GM12878 (cell line): ENCODE data around the gene SMYD5. TPM values are rescaled to one million over a fixed set of nuclear protein-coding genes. Genes with fewer than 3 reads are reported as not detected.
A peak's percentile ranks its signal among the peaks of the same experiment; 100 is the strongest.

Experiments used
- ATAC-seq: fragments of 200-7000 bp; cut with Tn5 transposase; 3 replicates; pipeline ENCODE4 v1.9.1; 2020; ENCODE audit warnings: mild to moderate bottlenecking, moderate library complexity
- BruUV-seq: library from RNA; stranded (reverse); fragments of 400-500 nt; replicated peaks from 2 replicates; lab custom pipeline; 2021; lab: Mats Ljungman, UMichigan
- CTCF ChIA-PET: fragments of 300-600 bp; sonication (Branson Sonifier 250); formaldehyde crosslinking; extraction: SDS; loops from one replicate; lab custom pipeline; 2021; ENCODE audit warnings: inconsistent platforms; lab: Yijun Ruan, JAX
- POLR2A ChIA-PET: fragments of 350-600 bp; formaldehyde crosslinking; extraction: SDS; loops from one replicate; lab custom pipeline; 2021; ENCODE audit warnings: inconsistent platforms; lab: Charles Lee
- RAD21 ChIA-PET: fragments of 300-600 bp; sonication (Branson Sonifier 250); formaldehyde crosslinking; loops from one replicate; lab custom pipeline; 2023; ENCODE audit warnings: antibody characterized with exemption; ENCODE audit not compliant: unreplicated experiment; lab: Charles Lee
- SMC1A ChIA-PET: fragments of 300-600 bp; sonication (Branson Sonifier 250); formaldehyde crosslinking; loops from one replicate; lab custom pipeline; 2023; ENCODE audit not compliant: unreplicated experiment, uncharacterized antibody; lab: Charles Lee
- DNase-seq: peaks from one replicate; pipeline ENCODE4 v3.0.0-alpha.2; 2011; ENCODE audit warnings: low read depth, low spot score
- FAIRE-seq: peaks from 3 replicates; lab custom pipeline; 2011; peaks lifted over from hg19 to GRCh38; lab: Jason Lieb, UNC
- H2AFZ ChIP-seq: 2 replicates; pipeline ENCODE4 v1.6.0; 2011; ENCODE audit warnings: low read depth, low read length, control low read depth; ENCODE audit not compliant: control insufficient read depth
- H3K27ac ChIP-seq: 2 replicates; pipeline ENCODE4 v1.5.1; 2011; ENCODE audit warnings: control low read depth; ENCODE audit not compliant: control insufficient read depth, insufficient read depth
- H3K27me3 ChIP-seq, 2 experiments: replicated peaks in 1 of 2; 2 replicates each; pipeline versions ENCODE4 v1.6.0 to v1.6.1; 2011; ENCODE audit warnings: low read length in 1 of 2; ENCODE audit not compliant: control insufficient read depth in 2 of 2, insufficient read depth in 2 of 2
- H3K36me3 ChIP-seq, 2 experiments: 2 replicates each; pipeline ENCODE4 v1.5.1; 2011; ENCODE audit warnings: low read length in 1 of 2; ENCODE audit not compliant: control insufficient read depth in 2 of 2, insufficient read depth in 2 of 2
- H3K4me1 ChIP-seq: 2 replicates; pipeline ENCODE4 v1.6.1; 2011; ENCODE audit warnings: mild to moderate bottlenecking, low read length, moderate library complexity, mixed read lengths; ENCODE audit not compliant: control insufficient read depth, insufficient read depth
- H3K4me2 ChIP-seq: 2 replicates; pipeline ENCODE4 v1.6.0; 2011; ENCODE audit warnings: control low read depth; ENCODE audit not compliant: control insufficient read depth, insufficient read depth
- H3K4me3 ChIP-seq: fragments of 200-600 bp; sonication (generic); 2 replicates; pipeline ENCODE4 v1.5.1; 2016
- H3K79me2 ChIP-seq: 2 replicates; pipeline ENCODE4 v1.6.0; 2011; ENCODE audit warnings: low read length; ENCODE audit not compliant: control insufficient read depth, insufficient read depth
- H3K9ac ChIP-seq: 2 replicates; pipeline ENCODE4 v1.8.0; 2011; ENCODE audit warnings: low read length, control low read depth, mixed read lengths; ENCODE audit not compliant: control insufficient read depth, insufficient read depth
- H3K9me3 ChIP-seq: replicated peaks from 3 replicates; pipeline ENCODE4 v1.5.1; 2011; ENCODE audit warnings: mild to moderate bottlenecking, low read length; ENCODE audit not compliant: control insufficient read depth, insufficient read depth
- H4K20me1 ChIP-seq: 2 replicates; pipeline ENCODE4 v1.6.0; 2011; ENCODE audit not compliant: control insufficient read depth, insufficient read depth
- BMI1 ChIP-seq: fragments of 450-650 bp; IDR thresholded peaks from 2 replicates; pipeline ENCODE4 v1.6.1; 2016; ENCODE audit warnings: mild to moderate bottlenecking, moderate library complexity, borderline replicate concordance
- IRF4 ChIP-seq: IDR thresholded peaks from 2 replicates; pipeline ENCODE4 v1.6.1; 2011; ENCODE audit warnings: low read depth, low read length
- KDM1A ChIP-seq: fragments of 200-600 bp; sonication (generic); IDR thresholded peaks from 2 replicates; pipeline ENCODE4 v1.6.1; 2016; ENCODE audit warnings: borderline replicate concordance
- MXI1 ChIP-seq: fragments of 150-350 bp; IDR thresholded peaks from 2 replicates; pipeline ENCODE4 v1.6.1; 2011; ENCODE audit warnings: low read depth, mild to moderate bottlenecking, inconsistent platforms, low read length, improper control_type of control experiment
- NFIC ChIP-seq: IDR thresholded peaks from 2 replicates; pipeline ENCODE4 v1.6.1; 2012; ENCODE audit warnings: low read depth, mild to moderate bottlenecking, inconsistent platforms, low read length, moderate library complexity
- NFYA ChIP-seq: IDR thresholded peaks from 2 replicates; pipeline ENCODE4 v1.6.1; 2011; ENCODE audit warnings: low read depth, mild to moderate bottlenecking, low read length, improper control_type of control experiment, borderline replicate concordance
- NFYB ChIP-seq: IDR thresholded peaks from 2 replicates; pipeline ENCODE4 v1.6.1; 2011; ENCODE audit warnings: low read depth, mild to moderate bottlenecking, low read length, improper control_type of control experiment, moderate library complexity; ENCODE audit not compliant: insufficient read depth
- POLR2A ChIP-seq: IDR thresholded peaks from 2 replicates; pipeline ENCODE4 v1.6.1; 2011; ENCODE audit warnings: low read depth, mild to moderate bottlenecking, low read length
- POLR2AphosphoS2 ChIP-seq: IDR thresholded peaks from 2 replicates; pipeline ENCODE4 v1.6.1; 2011; ENCODE audit warnings: low read depth, mild to moderate bottlenecking, low read length, improper control_type of control experiment, moderate library complexity
- POLR2AphosphoS5 ChIP-seq: IDR thresholded peaks from 2 replicates; pipeline ENCODE4 v1.6.1; 2011; ENCODE audit warnings: mild to moderate bottlenecking, low read length, inconsistent platforms
- RAD21 ChIP-seq: IDR thresholded peaks from 2 replicates; pipeline ENCODE4 v1.6.1; 2011; ENCODE audit warnings: mild to moderate bottlenecking, low read depth, low read length, moderate library complexity; ENCODE audit not compliant: insufficient read depth
- SIX5 ChIP-seq: IDR thresholded peaks from 2 replicates; pipeline ENCODE4 v1.6.1; 2011; ENCODE audit warnings: mild to moderate bottlenecking, low read depth, low read length, moderate library complexity; ENCODE audit not compliant: severe bottlenecking
- SMAD1 ChIP-seq: fragments of 450-650 bp; IDR thresholded peaks from 2 replicates; pipeline ENCODE4 v1.6.1; 2018; ENCODE audit warnings: mild to moderate bottlenecking, low read depth; ENCODE audit not compliant: partially characterized antibody
- STAT3 ChIP-seq: IDR thresholded peaks from 2 replicates; pipeline ENCODE4 v1.6.1; 2011; ENCODE audit warnings: low read depth, low read length, improper control_type of control experiment
- TAF1 ChIP-seq: IDR thresholded peaks from 2 replicates; pipeline ENCODE4 v1.6.1; 2011; ENCODE audit warnings: mild to moderate bottlenecking, low read depth, low read length, borderline replicate concordance
- YBX1 ChIP-seq: fragments of 450-650 bp; IDR thresholded peaks from 2 replicates; pipeline ENCODE4 v1.6.1; 2016; ENCODE audit warnings: antibody characterized with exemption
- ZNF622 ChIP-seq: fragments of 450-650 bp; IDR thresholded peaks from 2 replicates; pipeline ENCODE4 v1.6.1; 2017; ENCODE audit warnings: mild to moderate bottlenecking, inconsistent platforms
- WGBS: methylation state at CpG from one replicate; pipeline ENCODE4 v1.1.6; 2016; ENCODE audit warnings: low lambda C conversion rate; ENCODE audit not compliant: insufficient replicate concordance, insufficient coverage; ENCODE audit errors: missing lambda C conversion rate; 5-methylcytosine and 5-hydroxymethylcytosine counted together
- in situ Hi-C: fragments of 300-500 bp; cut with MboI; formaldehyde crosslinking; loops from 9 replicates; pipeline ENCODE4 v1.14.3; 2018; ENCODE audit warnings: mixed read lengths
- intact Hi-C: fragments of 100-400 bp; cut with micrococcal nuclease; formaldehyde crosslinking; loops from one replicate; pipeline ENCODE4 v1.14.2; 2022; ENCODE audit not compliant: unreplicated experiment
- polyA plus RNA-seq, 11 experiments: library from polyadenylated mRNA; depleted of rRNA in 4 of 11; unstranded in 6 of 11; stranded (reverse) in 5 of 11; fragments of >200 nt; fragmentation: Nextera tagmentation in 4 of 11; fragmentation: Illumina TruSeq in 1 of 11; extraction: Ambion mirVana in 4 of 11; extraction: Trizol in 1 of 11; gene quantifications; 1 replicate in 1 of 11; 2 replicates in 10 of 11; pipeline versions ENCODE4 v1.2.1 to v1.2.3, GENCODE V29; 2011 to 2016; ENCODE audit warnings: inconsistent platforms in 2 of 11, missing spikeins in 2 of 11, low read depth in 1 of 11
- total RNA-seq, 4 experiments: library from RNA; depleted of rRNA in 3 of 4; stranded (reverse); fragments of >200 nt in 3 of 4; fragmentation: Illumina TruSeq in 1 of 4; extraction: Trizol in 1 of 4; gene quantifications; 2 replicates each; pipeline versions ENCODE4 v1.2.1 to v1.2.3, GENCODE V29; 2013 to 2021
- TF ChIP-seq, protein P1 (sequence below): IDR thresholded peaks from 2 replicates; pipeline ENCODE4 v1.6.1; 2011; ENCODE audit warnings: low read depth, low read length, improper control_type of control experiment, borderline replicate concordance
- TF ChIP-seq, protein P2 (sequence below): IDR thresholded peaks from 2 replicates; pipeline ENCODE4 v1.6.1; 2012; ENCODE audit warnings: mild to moderate bottlenecking, low read depth, low read length

Gene SMYD5
- total and polyA plus RNA-seq, 10 of the 15 experiments (the other 5 are each of a cell fraction or from before 2014, with no cell fraction given): 6.1 to 35.3 (median 26.4) TPM

DNA sequence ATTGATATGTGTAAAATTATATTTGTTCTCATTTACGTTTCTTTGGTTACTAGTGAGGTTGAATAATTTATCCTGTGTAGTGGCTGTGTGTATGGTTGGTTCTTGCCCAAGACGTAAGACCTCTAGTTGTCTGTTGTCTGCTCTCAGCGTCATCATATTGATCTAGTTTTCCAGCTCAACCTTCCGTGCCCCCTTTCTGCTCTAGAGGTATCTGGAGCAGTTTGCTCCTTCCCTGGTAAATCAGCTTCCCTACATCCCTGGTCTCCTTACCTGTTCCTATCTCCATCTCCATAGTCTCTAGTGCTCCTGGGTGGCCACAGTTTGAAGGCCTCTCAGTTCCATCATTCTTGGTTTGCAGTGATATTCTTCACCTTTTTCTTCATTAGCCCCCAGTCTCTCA, 1.2 kb downstream of the SMYD5 start:
- peaks cover 16% of the 10 kb centered on the region for H3K79me2 ChIP-seq
- peaks cover under 1 to 3% of the 10 kb centered on the region in 2 experiments; a peak in 2 of 4 replicates for H3K36me3 ChIP-seq
- no peaks in the 10 kb centered on the region for H3K27me3 ChIP-seq
- BruUV-seq: no TSS peak
- SMC1A ChIA-PET: interaction anchor here (0.9 to 1.4 kb wide), 3 partner anchors 17 to 73 kb away, joined by 3 to 7 read pairs (median 3); partner anchors contain the start of genes CCT7 and PRADC1
- RAD21 ChIA-PET: interaction anchor here (0.9 to 1.0 kb wide), 2 partner anchors 18 to 31 kb away, joined by 3 to 4 read pairs; partner anchors contain the start of gene PRADC1
- peak overlapping the region; percentile 84 for H3K4me2 ChIP-seq
- H3K9ac ChIP-seq: no peak overlapping the region; the same call in 1 of the 2 replicates
- no peaks in the 10 kb centered on the region for H3K9me3 ChIP-seq
- peak overlapping the region; percentile 72; the same call in 1 of the 2 replicates for H3K27ac ChIP-seq
- DNase-seq: no peak
- intact Hi-C loops: no loop called here
- FAIRE-seq: no peak
- ATAC-seq: no peak
- WGBS: 67% methylated on average over 4 of the region's 4 CpGs
- no peaks in the 10 kb centered on the region for H4K20me1 ChIP-seq
- CTCF ChIA-PET: interaction anchor here (0.7 to 2.3 kb wide), 5 partner anchors 13 to 241 kb away, joined by 3 to 10 read pairs (median 3); partner anchors contain the start of gene CCT7
- in situ Hi-C loops: no loop called here
- H3K4me1 ChIP-seq: peaks cover 8% of the 10 kb centered on the region
- POLR2A ChIA-PET: interaction anchor here (0.7 to 1.4 kb wide), 5 partner anchors 9 to 433 kb away, joined by 3 to 4 read pairs (median 3); partner anchors contain the start of gene SPR
- no peak overlapping the region for H2AFZ ChIP-seq
- peak overlapping the region; percentile 83 for H3K4me3 ChIP-seq
- no peak for TF ChIP-seq KDM1A
- no peak for TF ChIP-seq POLR2AphosphoS5
- TF ChIP-seq SMAD1: no peak
- TF ChIP-seq NFYA: no peak
- TF ChIP-seq, protein P1, sequence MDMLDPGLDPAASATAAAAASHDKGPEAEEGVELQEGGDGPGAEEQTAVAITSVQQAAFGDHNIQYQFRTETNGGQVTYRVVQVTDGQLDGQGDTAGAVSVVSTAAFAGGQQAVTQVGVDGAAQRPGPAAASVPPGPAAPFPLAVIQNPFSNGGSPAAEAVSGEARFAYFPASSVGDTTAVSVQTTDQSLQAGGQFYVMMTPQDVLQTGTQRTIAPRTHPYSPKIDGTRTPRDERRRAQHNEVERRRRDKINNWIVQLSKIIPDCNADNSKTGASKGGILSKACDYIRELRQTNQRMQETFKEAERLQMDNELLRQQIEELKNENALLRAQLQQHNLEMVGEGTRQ: no peak
- no peak for TF ChIP-seq NFYB
- no peak for TF ChIP-seq STAT3
- no peak for TF ChIP-seq IRF4
- TF ChIP-seq MXI1: no peak
- TF ChIP-seq, protein P2, sequence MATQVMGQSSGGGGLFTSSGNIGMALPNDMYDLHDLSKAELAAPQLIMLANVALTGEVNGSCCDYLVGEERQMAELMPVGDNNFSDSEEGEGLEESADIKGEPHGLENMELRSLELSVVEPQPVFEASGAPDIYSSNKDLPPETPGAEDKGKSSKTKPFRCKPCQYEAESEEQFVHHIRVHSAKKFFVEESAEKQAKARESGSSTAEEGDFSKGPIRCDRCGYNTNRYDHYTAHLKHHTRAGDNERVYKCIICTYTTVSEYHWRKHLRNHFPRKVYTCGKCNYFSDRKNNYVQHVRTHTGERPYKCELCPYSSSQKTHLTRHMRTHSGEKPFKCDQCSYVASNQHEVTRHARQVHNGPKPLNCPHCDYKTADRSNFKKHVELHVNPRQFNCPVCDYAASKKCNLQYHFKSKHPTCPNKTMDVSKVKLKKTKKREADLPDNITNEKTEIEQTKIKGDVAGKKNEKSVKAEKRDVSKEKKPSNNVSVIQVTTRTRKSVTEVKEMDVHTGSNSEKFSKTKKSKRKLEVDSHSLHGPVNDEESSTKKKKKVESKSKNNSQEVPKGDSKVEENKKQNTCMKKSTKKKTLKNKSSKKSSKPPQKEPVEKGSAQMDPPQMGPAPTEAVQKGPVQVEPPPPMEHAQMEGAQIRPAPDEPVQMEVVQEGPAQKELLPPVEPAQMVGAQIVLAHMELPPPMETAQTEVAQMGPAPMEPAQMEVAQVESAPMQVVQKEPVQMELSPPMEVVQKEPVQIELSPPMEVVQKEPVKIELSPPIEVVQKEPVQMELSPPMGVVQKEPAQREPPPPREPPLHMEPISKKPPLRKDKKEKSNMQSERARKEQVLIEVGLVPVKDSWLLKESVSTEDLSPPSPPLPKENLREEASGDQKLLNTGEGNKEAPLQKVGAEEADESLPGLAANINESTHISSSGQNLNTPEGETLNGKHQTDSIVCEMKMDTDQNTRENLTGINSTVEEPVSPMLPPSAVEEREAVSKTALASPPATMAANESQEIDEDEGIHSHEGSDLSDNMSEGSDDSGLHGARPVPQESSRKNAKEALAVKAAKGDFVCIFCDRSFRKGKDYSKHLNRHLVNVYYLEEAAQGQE: no peak
- no peak for TF ChIP-seq SIX5
- TF ChIP-seq ZNF622: no peak
- no peak for TF ChIP-seq POLR2AphosphoS2
- TF ChIP-seq POLR2A: no peak
- no peak for TF ChIP-seq RAD21
- TF ChIP-seq YBX1: no peak
- no peak for TF ChIP-seq BMI1
- TF ChIP-seq TAF1: no peak
- TF ChIP-seq NFIC: no peak
